SK-N-SH treated with all-trans-retinoic acid at 6 μM for 48 hours (cell line): ENCODE results near the gene MSLN.

Experiments used
- ATAC-seq: fragments of 200-7000 bp; cut with Tn5 transposase; 3 replicates; pipeline ENCODE4 v1.9.1; 2020; ENCODE audit warnings: mild to moderate bottlenecking, moderate library complexity
- ARNTL ChIP-seq: fragments of 450-650 bp; formaldehyde crosslinking; IDR thresholded peaks from 2 replicates; pipeline ENCODE4 v1.5.0; 2020; ENCODE audit warnings: low read depth, mild to moderate bottlenecking, moderate library complexity, borderline replicate concordance
- CREB5 ChIP-seq: fragments of 250-450 bp; sonication (Bioruptor Pico); IDR thresholded peaks from 2 replicates; pipeline ENCODE4 v1.5.1; 2020; ENCODE audit warnings: low read depth, mild to moderate bottlenecking, moderate library complexity
- CSDC2 ChIP-seq: fragments of 250-450 bp; sonication (Bioruptor Pico); IDR thresholded peaks from 2 replicates; pipeline ENCODE4 v1.5.0; 2020; ENCODE audit warnings: mild to moderate bottlenecking, moderate library complexity
- CSRNP3 ChIP-seq: fragments of 250-450 bp; sonication (Bioruptor Pico); IDR thresholded peaks from 2 replicates; pipeline ENCODE4 v1.5.1; 2021; ENCODE audit warnings: mild to moderate bottlenecking, moderate library complexity
- ESRRG ChIP-seq: fragments of 250-450 bp; sonication (Bioruptor Pico); IDR thresholded peaks from 2 replicates; pipeline ENCODE4 v1.6.1; 2021; ENCODE audit warnings: mild to moderate bottlenecking
- GLIS3 ChIP-seq: fragments of 250-450 bp; sonication (Bioruptor Pico); IDR thresholded peaks from 2 replicates; pipeline ENCODE4 v1.5.0; 2020; ENCODE audit warnings: mild to moderate bottlenecking, moderate library complexity
- ISL1 ChIP-seq: fragments of 250-450 bp; sonication (Bioruptor Pico); IDR thresholded peaks from 2 replicates; pipeline ENCODE4 v2.1.2; 2022; ENCODE audit warnings: mild to moderate bottlenecking, moderate library complexity
- OSR1 ChIP-seq: fragments of 250-450 bp; sonication (Bioruptor Pico); IDR thresholded peaks from 2 replicates; pipeline ENCODE4 v1.8.0; 2022; ENCODE audit warnings: moderate library complexity, mild to moderate bottlenecking, inconsistent platforms
- PATZ1 ChIP-seq: fragments of 250-450 bp; sonication (Bioruptor Pico); IDR thresholded peaks from 2 replicates; pipeline ENCODE4 v1.8.0; 2020; ENCODE audit warnings: mild to moderate bottlenecking, moderate library complexity, borderline replicate concordance
- POU6F1 ChIP-seq: fragments of 250-450 bp; sonication (Bioruptor Pico); IDR thresholded peaks from 2 replicates; pipeline ENCODE4 v1.8.0; 2021; ENCODE audit warnings: low read depth, mild to moderate bottlenecking, moderate library complexity, borderline replicate concordance
- PPARA ChIP-seq: fragments of 250-450 bp; sonication (Bioruptor Pico); IDR thresholded peaks from 2 replicates; pipeline ENCODE4 v1.5.0; 2020; ENCODE audit warnings: mild to moderate bottlenecking, borderline replicate concordance
- SNAI2 ChIP-seq: fragments of 250-450 bp; sonication (Bioruptor Pico); IDR thresholded peaks from 2 replicates; pipeline ENCODE4 v1.5.0; 2020; ENCODE audit warnings: mild to moderate bottlenecking, moderate library complexity
- TCF4 ChIP-seq: fragments of 250-450 bp; sonication (Bioruptor Pico); IDR thresholded peaks from 2 replicates; pipeline ENCODE4 v1.8.0; 2021; ENCODE audit warnings: mild to moderate bottlenecking, moderate library complexity, borderline replicate concordance
- TOX ChIP-seq: fragments of 250-450 bp; sonication (Bioruptor Pico); IDR thresholded peaks from 2 replicates; pipeline ENCODE4 v1.8.0; 2021; ENCODE audit warnings: mild to moderate bottlenecking, moderate library complexity, borderline replicate concordance
- TSHZ2 ChIP-seq: fragments of 250-450 bp; sonication (Bioruptor Pico); IDR thresholded peaks from 2 replicates; pipeline ENCODE4 v1.5.0; 2020; ENCODE audit warnings: mild to moderate bottlenecking, moderate library complexity
- ZC3H10 ChIP-seq: fragments of 250-450 bp; sonication (Bioruptor Pico); IDR thresholded peaks from 2 replicates; pipeline ENCODE4 v1.5.1; 2021; ENCODE audit warnings: mild to moderate bottlenecking, moderate library complexity
- ZFP3 ChIP-seq: fragments of 250-450 bp; sonication (Bioruptor Pico); IDR thresholded peaks from 2 replicates; pipeline ENCODE4 v1.5.0; 2020; ENCODE audit warnings: mild to moderate bottlenecking, moderate library complexity
- ZFP30 ChIP-seq: fragments of 450-650 bp; formaldehyde crosslinking; IDR thresholded peaks from 2 replicates; pipeline ENCODE4 v1.5.0; 2022; ENCODE audit warnings: mild to moderate bottlenecking, moderate library complexity
- ZNF565 ChIP-seq: fragments of 450-650 bp; formaldehyde crosslinking; conservative IDR thresholded peaks from 2 replicates; pipeline ENCODE4 v1.5.0; 2020; ENCODE audit warnings: low read depth, mild to moderate bottlenecking, moderate library complexity
- ZNF8 ChIP-seq: fragments of 450-650 bp; formaldehyde crosslinking; IDR thresholded peaks from 2 replicates; pipeline ENCODE4 v1.5.0; 2020; ENCODE audit warnings: mild to moderate bottlenecking, moderate library complexity

MSLN gene

GRCh38 chr16:721765-722540 lies 38.6 kb upstream of the MSLN start:
- ATAC-seq: no peak
- TF ChIP-seq PATZ1 (no peak), ZC3H10 (CRISPR knock-in tag) (no peak), TSHZ2 (CRISPR knock-in tag) (no peak), TOX (no peak), ZFP30 (CRISPR knock-in tag) (no peak)

- TF ChIP-seq SNAI2 (CRISPR knock-in tag) (no peak), CSRNP3 (no peak), TSHZ2 (CRISPR knock-in tag) (no peak), ZFP3 (CRISPR knock-in tag) (no peak), ESRRG (CRISPR knock-in tag) (no peak), PATZ1 (no peak), CREB5 (no peak), POU6F1 (no peak), ZC3H10 (CRISPR knock-in tag) (no peak), ARNTL (CRISPR knock-in tag) (no peak), GLIS3 (CRISPR knock-in tag) (no peak), ZNF565 (CRISPR knock-in tag) (no peak), ISL1 (CRISPR knock-in tag) (no peak), OSR1 (CRISPR knock-in tag) (no peak), TCF4 (CRISPR knock-in tag) (no peak), ZNF8 (CRISPR knock-in tag) (no peak), CSDC2 (CRISPR knock-in tag) (no peak), PPARA (no peak)
- no peak for ATAC-seq
These were observed 37.5 kb upstream of the MSLN start for GRCh38 chr16:722835-723633.
